Mononuclear cell (primary cell): ENCODE measurements around the gene CYP4A22. TPM values are rescaled to one million over a fixed set of nuclear protein-coding genes. Genes with fewer than 3 reads are reported as not detected.

Experiments
- H3K27me3 ChIP-seq: 2 replicates; pipeline ENCODE4 v1.6.0; 2011; ENCODE audit warnings: low read length, control low read depth; ENCODE audit not compliant: insufficient read depth
- H3K4me1 ChIP-seq: 2 replicates; pipeline ENCODE4 v1.5.1; 2011; ENCODE audit warnings: mild to moderate bottlenecking, low read length, control low read depth; ENCODE audit not compliant: insufficient read depth
- H3K4me3 ChIP-seq: 2 replicates; pipeline ENCODE4 v1.5.1; 2011; ENCODE audit warnings: mild to moderate bottlenecking, low read length, moderate library complexity
- H3K9me3 ChIP-seq: 2 replicates; pipeline ENCODE4 v1.5.1; 2011; ENCODE audit warnings: low read depth, mild to moderate bottlenecking, control low read depth, low read length
- total RNA-seq: library from RNA; depleted of rRNA; stranded (reverse); fragments of >200 nt; gene quantifications from one replicate; pipeline ENCODE4 v1.2.3, GENCODE V29; 2012

The CYP4A22 gene
- total RNA-seq, 1 donor: not detected

DNA sequence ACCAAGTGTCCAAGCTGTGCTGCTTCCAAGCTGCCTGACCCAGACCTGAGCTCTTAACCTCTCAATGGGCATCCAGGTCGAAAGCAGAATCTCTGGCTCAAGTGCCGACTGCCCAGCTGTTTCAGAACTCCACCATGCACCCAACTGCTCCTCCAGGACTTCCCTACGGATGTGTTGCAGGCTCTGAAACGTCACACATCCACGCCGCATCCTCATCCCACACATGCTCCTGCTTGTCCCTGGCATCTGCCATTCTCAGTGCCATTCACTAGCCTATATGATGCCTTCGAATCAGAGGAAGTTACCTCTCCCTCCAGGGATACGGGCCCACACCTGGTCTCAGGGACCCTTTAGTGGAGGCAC lies 41.4 kb downstream of the CYP4A22 start:
- H3K4me1 ChIP-seq: peaks cover 8% of the 10 kb centered on the region
- no peaks in the 10 kb centered on the region for H3K9me3 ChIP-seq
- H3K4me3 ChIP-seq: no peak overlapping the region
- peaks cover 2% of the 10 kb centered on the region for H3K27me3 ChIP-seq

DNA sequence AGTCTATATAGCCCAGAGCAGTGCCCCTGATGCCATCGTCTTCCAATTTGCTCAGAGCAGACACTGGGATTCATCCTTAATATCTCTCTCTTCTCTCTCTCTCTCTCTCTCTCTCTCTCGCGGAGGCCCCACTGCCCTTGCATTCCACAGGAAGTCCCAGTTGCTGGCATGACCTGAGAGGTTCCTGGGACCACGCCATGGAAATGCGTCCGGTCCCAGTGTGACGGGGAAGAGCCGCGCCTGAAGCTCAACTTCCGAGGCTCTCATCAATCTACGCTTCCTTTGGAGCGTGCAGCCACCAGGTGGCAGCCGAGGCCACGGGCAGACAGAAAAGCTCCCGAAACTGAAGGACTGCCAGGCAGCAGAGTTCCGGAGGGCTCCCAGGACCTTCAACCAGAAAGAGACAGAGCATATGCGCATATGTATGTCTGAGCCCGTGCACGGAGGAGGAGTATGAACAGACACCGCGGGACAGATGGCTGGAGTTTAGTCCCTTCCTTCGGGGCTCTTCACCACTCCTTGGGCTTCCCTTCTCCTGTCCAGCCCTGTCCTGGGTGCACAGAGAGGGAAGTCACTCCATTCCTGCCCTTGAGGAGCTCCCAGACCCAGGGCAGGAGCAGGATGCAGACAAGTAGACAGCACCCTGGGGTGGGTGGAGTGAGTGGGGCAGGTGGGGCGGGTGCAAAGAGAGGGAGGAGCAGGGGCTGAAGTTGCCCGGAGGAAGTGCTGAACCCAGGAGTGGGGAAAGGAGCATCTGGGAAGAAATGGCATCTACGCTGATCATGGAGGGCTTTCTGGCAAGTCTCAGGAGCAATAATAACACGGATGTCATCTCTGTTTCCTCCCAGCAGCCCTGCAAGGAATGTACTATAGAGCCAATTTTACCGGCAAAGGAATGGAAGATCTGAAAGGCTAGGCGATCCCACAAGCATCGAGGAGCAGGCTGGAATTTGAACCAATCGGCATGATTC lies 42.1 kb downstream of the CYP4A22 start:
- no peak overlapping the region for H3K4me3 ChIP-seq
- peaks cover 8% of the 10 kb centered on the region for H3K4me1 ChIP-seq
- no peaks in the 10 kb centered on the region for H3K9me3 ChIP-seq
- H3K27me3 ChIP-seq: peaks cover 2% of the 10 kb centered on the region

DNA sequence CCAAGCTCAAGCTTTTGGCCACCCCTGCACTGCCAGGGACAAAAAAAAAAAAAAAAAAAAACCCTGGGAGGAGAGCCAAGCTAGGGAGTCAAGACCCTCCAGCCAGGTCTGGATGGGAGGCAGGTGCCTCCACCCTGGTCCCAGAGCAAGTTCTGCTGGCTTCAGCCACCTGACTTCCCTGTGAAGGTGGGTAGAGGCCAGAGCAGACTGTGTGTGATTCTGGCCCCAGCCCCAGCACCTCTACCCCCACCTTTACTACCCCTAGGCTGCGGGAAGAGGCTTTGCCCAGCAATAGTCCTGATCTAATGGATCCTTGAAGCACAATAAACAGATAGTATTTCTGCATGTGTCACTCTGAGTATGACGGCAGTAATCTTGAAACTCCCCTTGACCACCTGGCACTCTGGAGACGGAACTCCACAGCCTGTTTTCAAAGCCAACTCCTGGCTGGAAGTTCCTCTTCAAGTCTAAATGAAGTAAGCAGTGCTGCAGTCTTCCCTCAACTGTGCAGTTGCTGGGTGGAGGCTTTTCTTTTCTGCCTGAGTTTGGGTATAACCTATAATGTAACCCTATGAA lies 42.8 kb downstream of the CYP4A22 start:
- Histone ChIP-seq H3K9me3 (no peaks in the 10 kb centered on the region), H3K27me3 (peaks cover 2% of the 10 kb centered on the region), H3K4me3 (no peak overlapping the region)

DNA sequence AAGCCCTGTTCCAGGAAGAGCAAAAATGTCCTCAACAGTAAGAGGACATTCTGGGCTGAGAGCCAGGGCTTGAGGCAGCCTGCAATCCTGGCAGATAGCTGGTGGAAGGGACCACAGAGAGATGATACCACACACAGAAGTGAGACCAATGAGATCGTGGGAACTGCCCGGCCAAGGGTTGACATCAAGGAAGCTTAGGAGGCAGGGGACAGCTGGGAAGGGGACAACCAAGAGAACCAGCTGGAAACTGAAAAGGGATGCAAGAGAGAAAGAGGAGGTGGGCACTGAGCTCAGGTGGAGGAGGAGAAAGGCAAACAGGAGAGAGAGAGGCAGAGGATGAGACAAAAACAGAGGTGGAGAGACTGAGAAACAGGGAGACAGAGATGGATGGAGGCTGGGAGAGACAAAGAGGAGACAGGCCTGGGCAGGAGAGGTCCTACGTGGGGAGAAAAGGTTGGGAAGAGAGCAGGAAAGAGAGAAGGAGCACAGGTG lies 43.4 kb downstream of the CYP4A22 start:
- Histone ChIP-seq H3K27me3 (peaks cover 2% of the 10 kb centered on the region), H3K4me3 (no peak overlapping the region), H3K4me1 (peaks cover 8% of the 10 kb centered on the region), H3K9me3 (no peaks in the 10 kb centered on the region)

More for the DNA sequence above, 42.8 kb downstream of the CYP4A22 start:
- peaks cover 8% of the 10 kb centered on the region for H3K4me1 ChIP-seq

DNA sequence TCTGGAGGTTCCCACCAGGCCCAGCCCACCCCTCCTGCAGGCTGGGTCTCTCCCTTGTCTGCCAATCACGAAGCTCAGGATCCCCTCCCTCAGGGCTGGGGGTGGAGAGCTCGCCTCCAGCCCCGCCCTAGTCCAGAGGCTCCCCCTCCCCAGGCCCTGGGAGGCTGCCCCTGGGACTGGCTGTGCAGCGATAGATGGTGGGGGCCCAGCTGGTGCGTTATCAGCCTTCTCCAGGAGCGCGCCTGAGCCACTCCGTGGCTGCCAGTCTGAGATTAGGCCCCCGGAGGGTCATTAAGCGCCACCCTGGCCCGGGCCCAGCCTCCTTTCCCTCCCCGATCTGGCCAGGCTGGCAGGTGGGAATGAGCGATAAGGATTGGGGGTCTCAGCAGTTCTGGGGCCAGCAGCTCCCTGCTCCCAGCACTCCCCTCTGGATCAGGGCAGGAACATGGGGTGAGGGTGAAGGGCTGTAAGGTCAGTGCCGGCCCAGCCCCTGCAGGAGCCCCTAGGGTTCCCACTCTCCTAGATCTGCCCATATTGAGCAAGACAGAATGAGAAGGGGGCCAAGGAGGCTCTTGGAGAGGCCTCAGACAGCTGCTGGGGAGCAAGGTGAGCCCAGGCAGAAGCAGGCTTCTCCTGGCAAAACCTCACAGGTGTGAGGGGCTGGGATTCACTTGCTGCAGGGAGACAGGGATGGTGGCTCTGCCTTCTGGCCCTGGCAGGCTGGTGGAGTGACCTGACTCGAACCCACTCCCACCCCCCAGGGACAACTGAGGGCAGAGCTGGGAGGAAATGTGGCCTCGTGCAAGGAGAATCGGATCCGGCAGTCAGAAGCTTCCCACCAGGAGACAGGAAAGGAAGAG lies 44.1 kb downstream of the CYP4A22 start:
- Histone ChIP-seq H3K4me3 (no peak overlapping the region), H3K4me1 (peaks cover 8% of the 10 kb centered on the region), H3K27me3 (peaks cover 2% of the 10 kb centered on the region), H3K9me3 (no peaks in the 10 kb centered on the region)

DNA sequence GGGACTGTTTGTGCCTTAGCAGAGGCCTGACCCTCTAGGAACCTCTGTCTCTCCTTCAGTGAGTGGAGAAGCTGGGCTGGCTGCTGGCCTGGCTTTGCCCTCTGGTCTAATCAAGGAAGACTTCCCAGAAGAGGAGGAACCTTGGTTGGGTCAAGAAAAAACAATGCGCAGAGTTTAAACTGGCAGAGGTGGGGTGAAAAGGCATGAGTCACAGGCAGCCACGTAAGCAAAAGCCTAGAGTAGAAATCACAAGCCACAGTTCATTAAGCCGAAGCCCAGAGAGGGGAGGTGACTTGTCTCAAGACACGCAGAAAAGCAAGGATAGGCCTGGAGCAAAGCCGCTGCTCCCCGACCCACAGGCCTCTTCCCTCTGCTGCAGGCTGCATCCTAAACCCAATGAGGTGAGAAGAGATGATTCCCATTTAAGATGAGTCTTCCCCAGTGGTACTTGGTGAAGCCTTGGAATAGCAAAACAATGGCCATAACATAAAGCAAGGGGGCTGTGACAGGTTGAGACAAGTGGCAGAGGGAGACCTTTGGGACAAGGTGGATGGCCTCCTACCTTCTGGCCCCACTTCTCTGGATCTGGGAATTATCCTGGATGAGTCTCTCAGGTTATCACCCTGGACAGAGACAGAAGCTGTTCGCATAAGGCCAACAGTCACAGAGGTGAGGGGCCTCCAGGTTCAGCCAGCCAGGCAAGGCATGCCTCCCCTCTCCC lies 44.9 kb downstream of the CYP4A22 start:
- peaks cover 8% of the 10 kb centered on the region for H3K4me1 ChIP-seq
- H3K4me3 ChIP-seq: no peak overlapping the region
- no peaks in the 10 kb centered on the region for H3K9me3 ChIP-seq
- peaks cover 2% of the 10 kb centered on the region for H3K27me3 ChIP-seq

DNA sequence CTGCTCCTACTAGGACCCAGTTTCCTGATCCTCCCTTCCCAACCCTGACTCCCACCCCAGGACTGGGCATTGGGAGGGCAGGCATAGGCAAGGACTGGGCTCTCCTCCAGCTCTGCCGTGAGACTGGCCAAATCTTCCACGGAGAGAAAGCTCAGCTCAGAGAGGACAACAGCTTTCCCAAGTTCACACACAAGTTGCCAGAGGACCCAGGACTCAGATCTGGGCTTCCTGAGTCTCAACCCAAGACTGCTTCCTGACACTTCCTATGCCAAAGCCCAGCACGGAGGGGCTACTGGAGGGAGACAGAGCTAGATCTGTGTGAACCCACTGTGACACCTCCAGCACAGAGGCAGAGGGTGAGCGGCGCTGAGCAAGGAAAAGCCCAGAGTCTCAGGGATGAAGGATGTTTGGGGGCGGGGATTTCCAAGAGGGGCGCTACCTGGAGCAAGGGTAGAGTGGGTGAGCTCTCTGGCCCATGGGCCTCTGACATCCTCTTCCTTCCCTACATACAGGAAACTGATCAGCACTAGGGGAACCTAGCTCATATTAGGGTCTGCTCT lies 45.5 kb downstream of the CYP4A22 start:
- peaks cover 2% of the 10 kb centered on the region for H3K27me3 ChIP-seq
- peaks cover 8% of the 10 kb centered on the region for H3K4me1 ChIP-seq
- no peak overlapping the region for H3K4me3 ChIP-seq
- H3K9me3 ChIP-seq: no peaks in the 10 kb centered on the region

DNA sequence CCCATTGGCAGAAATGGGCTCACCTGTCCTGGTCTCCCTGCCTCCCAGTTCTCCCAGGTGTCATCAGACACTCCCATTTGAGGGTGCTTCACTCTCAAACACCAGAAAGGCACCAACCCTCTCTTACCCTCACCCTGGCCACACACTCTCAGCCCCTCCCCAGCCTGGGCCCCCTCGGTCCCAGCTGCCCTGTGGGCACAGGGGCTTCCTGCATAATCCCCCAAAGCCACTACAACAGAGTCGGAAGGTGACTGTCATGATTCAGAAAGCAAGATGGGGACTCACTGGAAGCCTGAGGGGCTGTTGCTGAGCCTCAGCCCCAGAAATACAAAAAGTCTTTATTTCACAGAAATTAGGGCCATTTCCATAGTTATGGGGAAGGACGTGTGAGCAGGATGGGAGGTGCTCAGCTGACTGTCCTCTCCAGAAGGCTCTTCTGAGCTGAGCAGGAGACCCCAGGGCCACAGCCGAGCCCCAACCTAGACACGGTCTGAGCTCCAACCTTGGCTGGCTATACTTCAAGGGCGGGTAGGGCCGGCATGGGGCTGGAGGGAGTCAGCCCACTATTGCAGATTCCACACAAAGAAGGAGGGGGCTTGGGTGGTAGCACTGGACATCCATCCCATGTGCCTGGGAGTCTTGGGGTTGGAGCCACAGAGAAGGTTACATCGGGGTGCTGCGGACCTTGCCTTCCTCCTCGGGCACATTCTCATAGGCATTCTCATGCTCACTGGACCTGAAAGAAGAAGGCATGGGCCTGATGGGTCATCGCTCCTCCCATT lies 46.3 kb downstream of the CYP4A22 start:
- Histone ChIP-seq H3K9me3 (no peaks in the 10 kb centered on the region), H3K4me3 (no peak overlapping the region), H3K4me1 (peaks cover 8% of the 10 kb centered on the region), H3K27me3 (peaks cover 2% of the 10 kb centered on the region)

DNA sequence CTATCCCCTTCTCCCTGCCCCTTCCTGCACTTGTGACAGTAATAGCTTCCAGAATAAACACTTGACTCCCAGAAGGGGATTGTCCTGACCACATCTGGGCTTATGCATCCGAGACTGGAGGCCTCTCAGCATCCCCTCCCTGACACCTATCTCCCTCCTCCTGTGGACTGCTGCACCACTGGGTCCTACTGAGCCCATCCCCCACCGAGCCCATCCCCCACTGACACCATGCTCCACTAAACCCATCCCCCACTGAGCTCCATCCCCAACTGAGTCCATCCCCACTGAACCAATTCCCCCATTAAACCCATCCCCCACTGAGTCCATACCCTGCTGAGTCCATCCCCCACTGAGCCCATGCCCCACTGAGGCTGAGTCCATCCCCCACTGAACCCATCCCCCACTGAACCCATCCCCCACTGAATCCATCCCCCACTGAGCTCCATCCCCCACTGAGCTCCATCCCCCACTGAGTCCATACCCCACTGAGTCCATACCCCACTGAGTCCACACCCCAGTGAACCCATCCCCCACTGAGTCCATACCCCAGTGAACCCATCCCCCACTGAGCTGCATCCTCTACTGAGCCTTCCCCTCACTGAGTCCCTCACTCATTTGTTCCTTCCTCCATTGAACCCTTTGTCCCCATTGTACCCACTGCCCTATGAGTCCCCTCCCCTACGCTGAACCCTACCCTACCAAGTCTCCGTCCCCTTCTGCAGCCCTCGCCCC lies 47.0 kb downstream of the CYP4A22 start:
- Histone ChIP-seq H3K27me3 (peaks cover 2% of the 10 kb centered on the region), H3K4me3 (no peak overlapping the region), H3K9me3 (no peaks in the 10 kb centered on the region), H3K4me1 (peaks cover 5% of the 10 kb centered on the region)

DNA sequence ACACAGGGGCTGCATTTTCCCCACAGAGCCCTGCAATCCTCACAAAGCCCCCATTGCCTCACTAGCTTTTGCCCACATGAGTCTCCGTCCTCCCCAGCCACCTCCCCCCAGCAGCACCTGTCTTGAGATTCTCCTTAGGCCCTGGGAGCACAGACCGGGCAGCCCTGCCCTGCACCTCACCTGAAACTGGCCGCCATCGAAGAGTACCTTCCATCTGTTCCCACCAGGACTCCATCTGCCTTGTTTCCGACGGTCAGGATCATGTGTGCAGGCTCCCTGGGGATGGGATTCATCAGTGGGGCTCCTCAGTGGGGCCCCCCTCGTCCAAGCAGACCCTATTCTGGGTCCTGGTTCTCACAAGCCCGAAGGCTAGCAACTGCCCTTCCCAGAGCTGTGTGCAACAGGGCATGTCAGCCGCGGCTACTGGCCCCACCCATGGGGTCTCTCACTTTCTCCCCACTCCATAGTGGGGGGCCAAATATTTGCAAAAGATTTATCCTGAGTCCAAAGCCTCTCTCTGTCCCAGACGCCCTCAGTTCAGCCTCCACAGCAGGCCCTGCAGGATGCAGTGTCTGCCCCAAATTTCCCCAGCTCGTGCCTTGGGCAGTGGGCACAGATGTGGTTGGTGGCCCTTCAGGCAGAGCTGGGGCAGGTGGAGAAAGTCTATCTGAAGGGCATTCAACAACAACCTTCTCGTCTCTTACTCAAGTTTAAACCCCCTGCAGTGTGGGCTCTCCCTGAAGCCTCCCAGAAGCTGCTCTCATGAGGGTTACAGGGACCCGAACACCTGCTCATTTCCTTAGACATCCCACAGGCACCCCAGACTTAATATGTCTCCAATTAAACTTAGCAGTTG lies 47.8 kb downstream of the CYP4A22 start:
- Histone ChIP-seq H3K4me3 (no peak overlapping the region), H3K27me3 (peaks cover under 1% of the 10 kb centered on the region), H3K4me1 (no peaks in the 10 kb centered on the region), H3K9me3 (no peaks in the 10 kb centered on the region)

DNA sequence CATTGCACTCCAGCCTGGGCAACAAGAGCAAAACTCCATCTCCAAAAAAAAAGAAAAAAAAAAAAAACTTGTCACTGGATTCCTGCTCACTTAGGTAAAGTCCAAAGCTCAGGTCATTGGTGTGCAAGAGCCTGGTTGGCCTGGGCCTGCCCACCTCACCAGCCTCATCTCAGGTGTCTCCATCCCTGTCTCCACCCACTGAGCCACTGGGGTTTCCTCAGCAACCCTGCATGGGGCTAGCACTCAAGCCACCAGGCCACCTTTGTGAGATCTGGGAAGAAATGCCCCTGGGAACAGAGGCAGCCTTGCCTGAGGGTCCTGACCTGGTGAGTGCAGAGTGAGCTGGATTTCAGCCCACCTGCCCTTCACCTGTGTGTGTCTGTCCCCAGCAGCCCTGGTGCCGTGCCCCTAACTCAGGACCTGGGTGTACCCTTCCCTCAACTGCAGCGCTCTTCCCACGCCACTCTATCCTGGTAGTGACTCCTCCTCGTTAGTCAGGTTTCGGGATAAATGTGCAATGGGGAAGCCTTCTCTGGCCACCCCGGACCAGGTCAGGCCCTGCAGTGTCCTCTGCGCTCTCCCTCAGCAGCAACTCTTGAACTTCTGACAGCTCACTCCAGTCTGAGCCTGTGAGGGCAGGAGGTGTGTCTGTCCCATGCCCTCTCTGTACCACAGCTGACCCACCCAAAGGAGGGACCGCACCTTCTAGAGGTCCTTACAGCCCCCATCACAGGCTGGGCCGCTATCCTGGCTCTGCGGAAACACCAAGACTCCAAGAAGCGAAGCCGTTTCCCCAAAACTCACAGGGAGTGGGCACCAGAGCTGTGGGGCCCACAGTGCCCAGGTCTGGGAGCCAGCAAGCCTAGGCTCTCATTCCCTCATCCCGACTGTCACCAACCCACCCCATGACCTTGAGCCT lies 49.3 kb downstream of the CYP4A22 start:
- H3K27me3 ChIP-seq: no peaks in the 10 kb centered on the region
- no peaks in the 10 kb centered on the region for H3K4me1 ChIP-seq
- H3K9me3 ChIP-seq: no peaks in the 10 kb centered on the region
- H3K4me3 ChIP-seq: no peak overlapping the region
